ENCODE data around the gene TOB1. TPM values are rescaled to one million over a fixed set of nuclear protein-coding genes. Genes with fewer than 3 reads are reported as not detected.

Gene TOB1
- polyA plus RNA-seq, 1 experiment: 20.3 TPM

- no peak overlapping the region for H3K27ac ChIP-seq (ENCODE audit: low read depth, low read length)
- ChIA-PET CTCF (interaction anchor here (0.6 kb wide), 1 partner anchor 27 kb away, joined by 9 read pairs; no protein-coding TSS in a partner anchor), POLR2A (interaction anchor here (1.4 kb wide), 1 partner anchor 9 kb away, joined by 5 read pairs; the partner anchor contains the start of gene TOB1)
- no peak for TF ChIP-seq CTCF (IDR thresholded peaks at IDR 0.05; ENCODE audit: low read depth, low read length)
- H3K27me3 ChIP-seq (ENCODE audit: control insufficient read depth, insufficient read depth, low read length): peaks cover 10% of the 10 kb centered on the region
- H3K4me3 ChIP-seq (ENCODE audit: low read depth, low read length): no peak overlapping the region
- DNase-seq (ENCODE audit: low read depth, low spot score): no peak
- peaks cover 8% of the 10 kb centered on the region; the same call in 1 of the 2 replicates for H3K9me3 ChIP-seq (ENCODE audit: control insufficient read depth, insufficient read depth, low read length)
These were observed 8.9 kb upstream of the TOB1 start for GRCh38 chr17:50875074-50875473.

GRCh38 chr17:50872710-50873424 lies 6.7 kb upstream of the TOB1 start:
- Histone ChIP-seq H3K9me3 (ENCODE audit: control insufficient read depth, insufficient read depth, low read length) (no peaks in the 10 kb centered on the region), H3K27ac (ENCODE audit: low read depth, low read length) (no peak overlapping the region), H3K27me3 (ENCODE audit: control insufficient read depth, insufficient read depth, low read length) (peaks cover 10% of the 10 kb centered on the region), H3K4me3 (ENCODE audit: low read depth, low read length) (no peak overlapping the region)
- ChIA-PET CTCF (no interaction called here), POLR2A (no interaction called here)
- no peak for DNase-seq (ENCODE audit: low read depth, low spot score)
- no peak for TF ChIP-seq CTCF (IDR thresholded peaks at IDR 0.05; ENCODE audit: low read depth, low read length)

- CTCF ChIA-PET: no interaction called here
- Histone ChIP-seq H3K27me3 (ENCODE audit: control insufficient read depth, insufficient read depth, low read length) (peaks cover 10% of the 10 kb centered on the region), H3K9me3 (ENCODE audit: control insufficient read depth, insufficient read depth, low read length) (peaks cover 2% of the 10 kb centered on the region; the same call in 1 of the 2 replicates), H3K27ac (ENCODE audit: low read depth, low read length) (no peak overlapping the region), H3K4me3 (ENCODE audit: low read depth, low read length) (no peak overlapping the region)
- DNase-seq (ENCODE audit: low read depth, low spot score): no peak
- POLR2A ChIA-PET: no interaction called here
- no peak for TF ChIP-seq CTCF (IDR thresholded peaks at IDR 0.05; ENCODE audit: low read depth, low read length)
These were observed 5.7 kb upstream of the TOB1 start for GRCh38 chr17:50871898-50872297.

GRCh38 chr17:50871364-50871763 lies 5.2 kb upstream of the TOB1 start:
- CTCF ChIA-PET: no interaction called here

More at GRCh38 chr17:50871364-50871763, 5.2 kb upstream of the TOB1 start:
- POLR2A ChIA-PET: no interaction called here
- no peak for TF ChIP-seq CTCF (IDR thresholded peaks at IDR 0.05; ENCODE audit: low read depth, low read length)
- no peak overlapping the region for H3K4me3 ChIP-seq (ENCODE audit: low read depth, low read length)
- H3K9me3 ChIP-seq (ENCODE audit: control insufficient read depth, insufficient read depth, low read length): peaks cover 3% of the 10 kb centered on the region; the same call in 1 of the 2 replicates
- DNase-seq (ENCODE audit: low read depth, low spot score): no peak
- peaks cover 10% of the 10 kb centered on the region for H3K27me3 ChIP-seq (ENCODE audit: control insufficient read depth, insufficient read depth, low read length)
- no peak overlapping the region for H3K27ac ChIP-seq (ENCODE audit: low read depth, low read length)
